ENCODE data around the gene SFSWAP.

SFSWAP gene

DNA sequence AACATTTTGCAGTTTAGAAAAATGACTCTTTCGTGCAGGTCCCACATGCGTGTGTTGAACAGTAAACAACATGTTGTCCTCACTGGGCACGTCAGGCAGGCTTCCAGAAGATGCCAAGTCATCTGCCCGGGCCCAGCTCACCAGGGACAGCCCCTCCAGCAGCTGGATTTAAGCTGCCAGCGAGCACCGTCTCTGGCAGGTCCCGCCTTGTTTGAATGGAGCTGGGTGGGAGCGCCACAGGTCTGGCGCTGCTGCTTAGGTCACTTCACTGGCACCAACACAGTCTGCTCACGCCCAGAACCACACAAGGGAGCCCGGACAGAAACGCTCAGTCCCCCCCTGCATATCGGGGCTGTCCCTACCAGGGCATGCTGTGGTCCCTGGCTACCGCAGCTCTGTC lies 84.2 kb downstream of the SFSWAP start:
- TF ChIP-seq, protein P1, sequence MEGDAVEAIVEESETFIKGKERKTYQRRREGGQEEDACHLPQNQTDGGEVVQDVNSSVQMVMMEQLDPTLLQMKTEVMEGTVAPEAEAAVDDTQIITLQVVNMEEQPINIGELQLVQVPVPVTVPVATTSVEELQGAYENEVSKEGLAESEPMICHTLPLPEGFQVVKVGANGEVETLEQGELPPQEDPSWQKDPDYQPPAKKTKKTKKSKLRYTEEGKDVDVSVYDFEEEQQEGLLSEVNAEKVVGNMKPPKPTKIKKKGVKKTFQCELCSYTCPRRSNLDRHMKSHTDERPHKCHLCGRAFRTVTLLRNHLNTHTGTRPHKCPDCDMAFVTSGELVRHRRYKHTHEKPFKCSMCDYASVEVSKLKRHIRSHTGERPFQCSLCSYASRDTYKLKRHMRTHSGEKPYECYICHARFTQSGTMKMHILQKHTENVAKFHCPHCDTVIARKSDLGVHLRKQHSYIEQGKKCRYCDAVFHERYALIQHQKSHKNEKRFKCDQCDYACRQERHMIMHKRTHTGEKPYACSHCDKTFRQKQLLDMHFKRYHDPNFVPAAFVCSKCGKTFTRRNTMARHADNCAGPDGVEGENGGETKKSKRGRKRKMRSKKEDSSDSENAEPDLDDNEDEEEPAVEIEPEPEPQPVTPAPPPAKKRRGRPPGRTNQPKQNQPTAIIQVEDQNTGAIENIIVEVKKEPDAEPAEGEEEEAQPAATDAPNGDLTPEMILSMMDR (IDR thresholded peaks at IDR 0.05; ENCODE audit: insufficient read depth, low read length, missing control alignments) = no peak
- no peak for DNase-seq (ENCODE audit: low read depth, low spot score)
- no peak overlapping the region for H3K4me3 ChIP-seq (ENCODE audit: low read depth, low read length)
- ChIA-PET POLR2A (interaction anchor here (0.9 kb wide), 1 partner anchor 84 kb away, joined by 3 read pairs; the partner anchor contains the start of gene SFSWAP), CTCF (interaction anchor here (1.0 kb wide), 1 partner anchor 689 kb away, joined by 3 read pairs; no protein-coding TSS in a partner anchor)

DNA sequence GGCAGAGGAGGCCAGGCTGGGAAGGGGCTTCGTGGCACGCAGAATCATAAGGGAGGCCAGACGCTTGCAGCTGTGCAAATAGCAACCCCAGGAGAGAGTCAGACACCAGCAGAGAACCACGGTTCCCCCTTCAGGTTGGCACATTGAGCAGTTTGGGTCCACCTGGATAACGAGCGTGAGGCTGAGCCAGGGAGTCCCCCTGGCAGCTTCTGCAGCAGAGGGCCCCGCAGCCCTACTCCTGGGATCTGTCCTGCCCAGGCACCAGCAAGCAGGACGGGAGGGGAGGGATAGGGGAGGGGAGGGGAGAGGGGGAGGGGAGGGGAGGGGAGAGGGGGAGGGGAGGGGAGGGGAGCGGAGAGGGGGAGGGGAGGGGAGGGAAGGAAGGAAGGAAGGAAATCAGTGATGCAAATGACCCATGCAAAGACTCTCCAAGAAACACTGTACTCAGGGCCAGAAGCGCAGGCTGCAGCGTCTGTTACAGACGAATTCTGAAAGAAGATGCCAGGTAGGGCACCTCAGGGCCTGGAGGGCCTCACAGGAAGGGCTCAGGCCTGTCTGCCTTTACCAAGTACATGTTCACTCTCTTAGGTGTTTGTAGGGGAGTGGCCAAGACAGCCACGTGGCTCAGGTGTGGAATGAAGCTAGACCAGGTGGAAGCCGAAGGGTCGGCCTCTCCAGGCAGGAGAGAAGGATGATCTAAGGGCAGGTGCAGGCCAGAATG lies 85.0 kb downstream of the SFSWAP start:
- TF ChIP-seq, protein P1 (IDR thresholded peaks at IDR 0.05; ENCODE audit: insufficient read depth, low read length, missing control alignments) = no peak
- DNase-seq (ENCODE audit: low read depth, low spot score) = no peak
- H3K4me3 ChIP-seq (ENCODE audit: low read depth, low read length) = no peak overlapping the region
- ChIA-PET POLR2A (no interaction called here), CTCF (no interaction called here)

DNA sequence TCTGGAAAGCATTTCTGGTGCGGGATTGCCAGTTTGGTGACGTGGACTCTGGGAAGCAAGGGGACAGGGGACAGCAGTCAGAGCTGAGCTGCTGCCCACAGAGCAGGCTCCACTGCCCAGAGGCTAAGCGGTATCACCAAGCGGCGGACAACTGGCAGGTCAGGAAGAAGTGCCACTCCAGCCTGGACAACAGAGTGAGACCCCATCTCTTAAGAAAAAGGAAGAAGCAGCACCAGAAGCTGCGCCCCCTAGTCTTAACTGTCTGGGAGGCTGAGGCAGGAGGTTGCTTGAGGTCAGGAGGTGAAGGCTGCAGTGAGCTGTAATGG lies 85.5 kb downstream of the SFSWAP start:
- ChIA-PET CTCF (no interaction called here), POLR2A (no interaction called here)
- no peak overlapping the region for H3K4me3 ChIP-seq (ENCODE audit: low read depth, low read length)
- TF ChIP-seq, protein P1 (IDR thresholded peaks at IDR 0.05; ENCODE audit: insufficient read depth, low read length, missing control alignments) = no peak
- no peak for DNase-seq (ENCODE audit: low read depth, low spot score)

DNA sequence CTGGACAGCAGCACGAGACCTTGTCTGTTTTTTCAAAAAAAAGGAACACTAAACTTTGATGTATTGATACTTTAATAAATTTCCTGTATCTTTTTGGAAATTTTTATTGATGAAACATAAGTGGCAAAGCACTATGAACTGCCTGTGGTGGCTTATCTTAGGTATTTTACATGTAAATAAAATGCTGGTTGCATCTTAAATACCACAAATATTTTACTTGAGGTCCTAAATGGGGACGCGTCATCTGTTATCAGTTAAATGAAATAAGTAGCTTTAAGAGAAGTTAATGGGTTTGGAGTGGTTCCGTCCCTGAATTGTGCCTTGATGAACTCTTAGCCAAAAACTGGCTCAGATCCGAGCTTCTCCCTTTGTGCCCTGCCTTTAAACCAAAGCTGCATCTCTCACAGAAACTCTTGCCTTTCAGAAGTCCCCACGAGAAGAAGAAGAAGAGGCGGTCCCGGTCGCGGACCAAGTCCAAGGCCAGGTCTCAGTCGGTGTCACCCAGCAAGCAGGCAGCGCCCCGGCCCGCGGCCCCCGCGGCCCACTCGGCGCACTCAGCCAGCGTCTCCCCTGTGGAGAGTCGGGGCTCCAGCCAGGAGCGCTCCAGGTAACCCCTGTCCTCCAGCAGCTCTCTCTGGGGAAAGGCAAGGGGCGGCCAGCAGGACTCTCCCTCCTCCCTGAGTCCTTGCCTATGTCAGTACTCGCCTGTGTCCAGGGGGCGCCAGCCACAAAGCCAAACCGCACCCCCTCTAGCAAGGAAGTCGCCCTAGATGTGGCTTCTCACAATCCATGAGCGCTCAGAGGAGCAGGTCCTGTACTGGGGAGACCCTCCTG lies 86.1 kb downstream of the SFSWAP start:
- CTCF ChIA-PET = no interaction called here
- no peak overlapping the region for H3K4me3 ChIP-seq (ENCODE audit: low read depth, low read length)
- no peak for DNase-seq (ENCODE audit: low read depth, low spot score)
- TF ChIP-seq, protein P1 (IDR thresholded peaks at IDR 0.05; ENCODE audit: insufficient read depth, low read length, missing control alignments) = no peak
- POLR2A ChIA-PET = no interaction called here

DNA sequence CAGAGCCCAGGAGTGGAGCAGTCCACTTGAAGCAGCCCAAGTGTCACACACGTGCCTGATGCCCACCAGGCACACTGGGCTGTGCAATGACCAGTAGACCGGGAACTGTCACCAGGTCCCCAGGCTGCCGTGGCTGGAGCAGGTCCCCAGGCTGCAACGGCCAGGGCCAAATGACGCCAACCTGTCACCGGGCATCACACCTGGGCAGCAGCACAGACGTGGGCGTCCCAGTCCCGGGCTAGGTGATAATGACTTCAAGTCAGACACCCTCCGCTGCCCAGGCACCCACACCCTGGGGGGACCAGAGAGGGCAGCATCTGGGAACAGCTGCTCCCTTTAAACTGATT lies 86.7 kb downstream of the SFSWAP start:
- no peak overlapping the region for H3K4me3 ChIP-seq (ENCODE audit: low read depth, low read length)
- ChIA-PET CTCF (no interaction called here), POLR2A (no interaction called here)
- TF ChIP-seq, protein P1 (IDR thresholded peaks at IDR 0.05; ENCODE audit: insufficient read depth, low read length, missing control alignments) = no peak
- no peak for DNase-seq (ENCODE audit: low read depth, low spot score)

DNA sequence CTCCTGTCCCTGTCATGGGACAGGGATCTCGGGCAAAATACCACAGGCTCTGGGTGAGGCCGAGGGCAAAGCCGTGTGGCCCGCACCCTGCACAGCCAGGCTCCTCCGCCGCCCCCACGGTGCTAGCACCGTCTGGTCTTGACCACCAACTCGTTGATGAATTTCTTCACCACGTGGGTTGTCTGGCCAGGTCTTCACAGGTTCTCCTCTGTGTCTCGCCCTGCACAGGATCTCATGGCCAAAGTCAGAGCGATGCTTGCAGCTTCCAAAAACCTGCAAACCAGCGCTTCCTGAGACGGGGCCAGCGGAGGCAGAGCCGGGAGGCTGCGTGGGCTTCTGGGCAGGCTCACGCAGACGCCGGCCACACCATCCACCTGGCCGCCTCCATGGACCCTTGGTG lies 88.3 kb downstream of the SFSWAP start:
- TF ChIP-seq, protein P1 (IDR thresholded peaks at IDR 0.05; ENCODE audit: insufficient read depth, low read length, missing control alignments) = no peak
- CTCF ChIA-PET = no interaction called here
- POLR2A ChIA-PET = no interaction called here
- DNase-seq (ENCODE audit: low read depth, low spot score) = no peak
- no peak overlapping the region for H3K4me3 ChIP-seq (ENCODE audit: low read depth, low read length)

Measured in AG04449 (cell line).